HepG2 (cell line): Measurements from ENCODE around the gene YWHAB. TPM values are rescaled to one million over a fixed set of nuclear protein-coding genes. Genes with fewer than 3 reads are reported as not detected.
A peak's percentile ranks its signal among the peaks of the same experiment; 100 is the strongest.

ENCODE experiments used
- ARID4A ChIP-seq: sonication (generic); formaldehyde crosslinking; IDR thresholded peaks from 2 replicates; pipeline ENCODE4 v1.5.0; 2020; ENCODE audit warnings: mild to moderate bottlenecking, missing genetic modification reagents, borderline replicate concordance
- FOXA3 ChIP-seq: IDR thresholded peaks from 2 replicates; pipeline ENCODE4 v1.6.1; 2016; ENCODE audit warnings: missing genetic modification reagents, missing compliant biosample characterization
- FOXP4 ChIP-seq: sonication (generic); formaldehyde crosslinking; IDR thresholded peaks from 2 replicates; pipeline ENCODE4 v1.4.0; 2020; ENCODE audit warnings: missing genetic modification reagents
- RARA ChIP-seq: IDR thresholded peaks from 2 replicates; pipeline ENCODE4 v1.6.1; 2016; ENCODE audit warnings: missing genetic modification reagents, missing compliant biosample characterization
- RFX3 ChIP-seq: IDR thresholded peaks from 2 replicates; pipeline ENCODE4 v1.6.1; 2016; ENCODE audit warnings: missing biosample characterization, missing genetic modification reagents
- TAF1 ChIP-seq: sonication (generic); formaldehyde crosslinking; IDR thresholded peaks from 2 replicates; pipeline ENCODE4 v1.4.0; 2020; ENCODE audit warnings: missing genetic modification reagents
- ZNF407 ChIP-seq: sonication (generic); formaldehyde crosslinking; IDR thresholded peaks from one replicate; pipeline ENCODE4 v1.5.1; 2020; ENCODE audit warnings: mild to moderate bottlenecking, missing genetic modification reagents; ENCODE audit errors: not compliant biosample characterization
- ZNF570 ChIP-seq: sonication (generic); formaldehyde crosslinking; IDR thresholded peaks from 2 replicates; pipeline ENCODE4 v1.4.0; 2020; ENCODE audit warnings: mild to moderate bottlenecking, missing genetic modification reagents, borderline replicate concordance
- ZNF773 ChIP-seq: sonication (generic); formaldehyde crosslinking; IDR thresholded peaks from 2 replicates; pipeline ENCODE4 v1.4.0; 2020; ENCODE audit warnings: missing genetic modification reagents, borderline replicate concordance
- polyA plus RNA-seq, 8 experiments: library from polyadenylated mRNA; depleted of rRNA in 3 of 8; stranded (reverse) in 7 of 8; unstranded in 1 of 8; fragments of >200 nt; fragmentation: Illumina TruSeq in 4 of 8; extraction: Trizol in 4 of 8; gene quantifications; 2 replicates each; pipeline versions ENCODE4 v1.2.1 to v1.2.3, GENCODE V29; 2011 to 2016; ENCODE audit warnings: low read depth in 4 of 8, missing spikeins in 1 of 8, mixed read lengths in 1 of 8; ENCODE audit not compliant: insufficient read depth in 1 of 8
- total RNA-seq, 5 experiments: library from RNA; depleted of rRNA; stranded (reverse); fragments of >200 nt; fragmentation: Illumina TruSeq; extraction: Trizol; gene quantifications; 2 replicates each; pipeline ENCODE4 v1.2.3, GENCODE V29; 2016; ENCODE audit warnings: low read depth in 1 of 5

Gene YWHAB
- total and polyA plus RNA-seq, 2 of the 13 experiments (the other 11 are each of a cell fraction or from before 2014, with no cell fraction given), result 77.2 to 121 TPM

- TF ChIP-seq ZNF407 (CRISPR knock-in tag), result peak; percentile 55
- peak; percentile 78; the same call in 1 of the 2 replicates for TF ChIP-seq ARID4A (CRISPR knock-in tag)
- peak; percentile 19; the same call in 1 of the 2 replicates for TF ChIP-seq RFX3 (CRISPR knock-in tag)
- TF ChIP-seq RARA (CRISPR knock-in tag), result peak; percentile 52; the same call in 1 of the 2 replicates
- peak; percentile 60; the same call in 1 of the 2 replicates for TF ChIP-seq TAF1 (CRISPR knock-in tag)
- no peak for TF ChIP-seq ZNF773 (CRISPR knock-in tag)
- no peak for TF ChIP-seq ZNF570 (CRISPR knock-in tag)
- TF ChIP-seq FOXP4 (CRISPR knock-in tag), result peak; percentile 84
- TF ChIP-seq FOXA3 (CRISPR knock-in tag), result peak; percentile 52
Observed at GRCh38 chr20:44911264-44911921, 25.9 kb downstream of the YWHAB start (continued).
